ENCODE measurements around the gene FCRLB. TPM values are rescaled to one million over a fixed set of nuclear protein-coding genes. Genes with fewer than 3 reads are reported as not detected.

Gene FCRLB
- total and polyA plus RNA-seq, 9 of the 15 experiments (the other 6 are each of a cell fraction or from before 2014, with no cell fraction given), result 0.20 to 4.6 (median 1.3) TPM

DNA sequence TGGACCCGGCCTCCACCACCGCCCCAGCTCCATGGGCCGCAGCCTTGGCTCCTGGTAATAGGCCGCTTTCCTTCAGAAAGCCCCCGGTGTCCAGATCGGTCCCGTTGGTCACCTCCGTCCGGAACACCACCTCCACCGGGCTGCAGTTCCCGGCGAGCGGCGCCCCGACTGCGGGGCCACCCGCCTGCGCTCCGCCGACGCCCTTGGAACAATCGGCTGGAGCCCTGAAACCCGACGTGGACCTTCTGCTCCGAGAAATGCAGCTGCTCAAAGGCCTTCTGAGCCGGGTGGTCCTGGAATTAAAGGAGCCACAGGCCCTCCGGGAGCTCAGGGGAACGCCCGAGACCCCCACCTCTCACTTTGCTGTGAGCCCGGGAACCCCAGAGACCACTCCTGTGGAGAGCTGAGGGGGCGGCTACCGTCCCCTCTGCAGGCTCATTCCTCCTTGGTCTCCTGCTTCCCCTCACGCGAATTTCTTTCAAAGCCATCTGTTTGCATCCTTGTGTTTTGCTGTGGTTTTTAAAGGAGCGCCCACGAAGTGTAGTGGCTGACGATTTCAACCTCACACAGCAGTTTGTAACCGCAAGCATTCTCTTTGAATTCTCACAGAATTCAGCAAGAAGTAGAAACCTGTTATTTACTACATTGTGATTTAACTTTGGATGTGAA lies 6.0 kb downstream of the FCRLB start (continued):
- TF ChIP-seq, protein P1, sequence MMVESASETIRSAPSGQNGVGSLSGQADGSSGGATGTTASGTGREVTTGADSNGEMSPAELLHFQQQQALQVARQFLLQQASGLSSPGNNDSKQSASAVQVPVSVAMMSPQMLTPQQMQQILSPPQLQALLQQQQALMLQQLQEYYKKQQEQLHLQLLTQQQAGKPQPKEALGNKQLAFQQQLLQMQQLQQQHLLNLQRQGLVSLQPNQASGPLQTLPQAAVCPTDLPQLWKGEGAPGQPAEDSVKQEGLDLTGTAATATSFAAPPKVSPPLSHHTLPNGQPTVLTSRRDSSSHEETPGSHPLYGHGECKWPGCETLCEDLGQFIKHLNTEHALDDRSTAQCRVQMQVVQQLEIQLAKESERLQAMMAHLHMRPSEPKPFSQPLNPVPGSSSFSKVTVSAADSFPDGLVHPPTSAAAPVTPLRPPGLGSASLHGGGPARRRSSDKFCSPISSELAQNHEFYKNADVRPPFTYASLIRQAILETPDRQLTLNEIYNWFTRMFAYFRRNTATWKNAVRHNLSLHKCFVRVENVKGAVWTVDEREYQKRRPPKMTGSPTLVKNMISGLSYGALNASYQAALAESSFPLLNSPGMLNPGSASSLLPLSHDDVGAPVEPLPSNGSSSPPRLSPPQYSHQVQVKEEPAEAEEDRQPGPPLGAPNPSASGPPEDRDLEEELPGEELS (CRISPR knock-in tag; IDR thresholded peaks at IDR 0.05; ENCODE audit: borderline replicate concordance), result no peak
- TF ChIP-seq ZKSCAN3 (CRISPR knock-in tag; IDR thresholded peaks at IDR 0.05) (no peak), ZNF431 (CRISPR knock-in tag; IDR thresholded peaks at IDR 0.05) (no peak), NEUROD1 (IDR thresholded peaks at IDR 0.05; ENCODE audit: borderline replicate concordance, low read depth, low read length, partially characterized antibody) (no peak), SMARCA5 (IDR thresholded peaks at IDR 0.05) (no peak), GATAD2B (IDR thresholded peaks at IDR 0.05; ENCODE audit: borderline replicate concordance) (0 out of 2 replicates have a peak, but pooled peaks have one; percentile 22), ZNF79 (CRISPR knock-in tag; IDR thresholded peaks at IDR 0.05; ENCODE audit: low read depth) (no peak), RBFOX2 (IDR thresholded peaks at IDR 0.05; ENCODE audit: low read depth, low read length) (peak; percentile 93), PHF20 (IDR thresholded peaks at IDR 0.05; ENCODE audit: partially characterized antibody) (peak; percentile 35), MBD2 (IDR thresholded peaks at IDR 0.05; ENCODE audit: borderline replicate concordance, low read depth) (no peak)
- TF ChIP-seq, protein P2, sequence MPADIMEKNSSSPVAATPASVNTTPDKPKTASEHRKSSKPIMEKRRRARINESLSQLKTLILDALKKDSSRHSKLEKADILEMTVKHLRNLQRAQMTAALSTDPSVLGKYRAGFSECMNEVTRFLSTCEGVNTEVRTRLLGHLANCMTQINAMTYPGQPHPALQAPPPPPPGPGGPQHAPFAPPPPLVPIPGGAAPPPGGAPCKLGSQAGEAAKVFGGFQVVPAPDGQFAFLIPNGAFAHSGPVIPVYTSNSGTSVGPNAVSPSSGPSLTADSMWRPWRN (IDR thresholded peaks at IDR 0.05; ENCODE audit: low read depth), result no peak
- TF ChIP-seq, protein P3, sequence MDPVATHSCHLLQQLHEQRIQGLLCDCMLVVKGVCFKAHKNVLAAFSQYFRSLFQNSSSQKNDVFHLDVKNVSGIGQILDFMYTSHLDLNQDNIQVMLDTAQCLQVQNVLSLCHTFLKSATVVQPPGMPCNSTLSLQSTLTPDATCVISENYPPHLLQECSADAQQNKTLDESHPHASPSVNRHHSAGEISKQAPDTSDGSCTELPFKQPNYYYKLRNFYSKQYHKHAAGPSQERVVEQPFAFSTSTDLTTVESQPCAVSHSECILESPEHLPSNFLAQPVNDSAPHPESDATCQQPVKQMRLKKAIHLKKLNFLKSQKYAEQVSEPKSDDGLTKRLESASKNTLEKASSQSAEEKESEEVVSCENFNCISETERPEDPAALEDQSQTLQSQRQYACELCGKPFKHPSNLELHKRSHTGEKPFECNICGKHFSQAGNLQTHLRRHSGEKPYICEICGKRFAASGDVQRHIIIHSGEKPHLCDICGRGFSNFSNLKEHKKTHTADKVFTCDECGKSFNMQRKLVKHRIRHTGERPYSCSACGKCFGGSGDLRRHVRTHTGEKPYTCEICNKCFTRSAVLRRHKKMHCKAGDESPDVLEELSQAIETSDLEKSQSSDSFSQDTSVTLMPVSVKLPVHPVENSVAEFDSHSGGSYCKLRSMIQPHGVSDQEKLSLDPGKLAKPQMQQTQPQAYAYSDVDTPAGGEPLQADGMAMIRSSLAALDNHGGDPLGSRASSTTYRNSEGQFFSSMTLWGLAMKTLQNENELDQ (CRISPR knock-in tag; IDR thresholded peaks at IDR 0.05; ENCODE audit: borderline replicate concordance), result no peak
- TF ChIP-seq, protein P4, sequence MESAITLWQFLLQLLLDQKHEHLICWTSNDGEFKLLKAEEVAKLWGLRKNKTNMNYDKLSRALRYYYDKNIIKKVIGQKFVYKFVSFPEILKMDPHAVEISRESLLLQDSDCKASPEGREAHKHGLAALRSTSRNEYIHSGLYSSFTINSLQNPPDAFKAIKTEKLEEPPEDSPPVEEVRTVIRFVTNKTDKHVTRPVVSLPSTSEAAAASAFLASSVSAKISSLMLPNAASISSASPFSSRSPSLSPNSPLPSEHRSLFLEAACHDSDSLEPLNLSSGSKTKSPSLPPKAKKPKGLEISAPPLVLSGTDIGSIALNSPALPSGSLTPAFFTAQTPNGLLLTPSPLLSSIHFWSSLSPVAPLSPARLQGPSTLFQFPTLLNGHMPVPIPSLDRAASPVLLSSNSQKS (CRISPR knock-in tag; IDR thresholded peaks at IDR 0.05), result no peak
- TF ChIP-seq, protein P5, sequence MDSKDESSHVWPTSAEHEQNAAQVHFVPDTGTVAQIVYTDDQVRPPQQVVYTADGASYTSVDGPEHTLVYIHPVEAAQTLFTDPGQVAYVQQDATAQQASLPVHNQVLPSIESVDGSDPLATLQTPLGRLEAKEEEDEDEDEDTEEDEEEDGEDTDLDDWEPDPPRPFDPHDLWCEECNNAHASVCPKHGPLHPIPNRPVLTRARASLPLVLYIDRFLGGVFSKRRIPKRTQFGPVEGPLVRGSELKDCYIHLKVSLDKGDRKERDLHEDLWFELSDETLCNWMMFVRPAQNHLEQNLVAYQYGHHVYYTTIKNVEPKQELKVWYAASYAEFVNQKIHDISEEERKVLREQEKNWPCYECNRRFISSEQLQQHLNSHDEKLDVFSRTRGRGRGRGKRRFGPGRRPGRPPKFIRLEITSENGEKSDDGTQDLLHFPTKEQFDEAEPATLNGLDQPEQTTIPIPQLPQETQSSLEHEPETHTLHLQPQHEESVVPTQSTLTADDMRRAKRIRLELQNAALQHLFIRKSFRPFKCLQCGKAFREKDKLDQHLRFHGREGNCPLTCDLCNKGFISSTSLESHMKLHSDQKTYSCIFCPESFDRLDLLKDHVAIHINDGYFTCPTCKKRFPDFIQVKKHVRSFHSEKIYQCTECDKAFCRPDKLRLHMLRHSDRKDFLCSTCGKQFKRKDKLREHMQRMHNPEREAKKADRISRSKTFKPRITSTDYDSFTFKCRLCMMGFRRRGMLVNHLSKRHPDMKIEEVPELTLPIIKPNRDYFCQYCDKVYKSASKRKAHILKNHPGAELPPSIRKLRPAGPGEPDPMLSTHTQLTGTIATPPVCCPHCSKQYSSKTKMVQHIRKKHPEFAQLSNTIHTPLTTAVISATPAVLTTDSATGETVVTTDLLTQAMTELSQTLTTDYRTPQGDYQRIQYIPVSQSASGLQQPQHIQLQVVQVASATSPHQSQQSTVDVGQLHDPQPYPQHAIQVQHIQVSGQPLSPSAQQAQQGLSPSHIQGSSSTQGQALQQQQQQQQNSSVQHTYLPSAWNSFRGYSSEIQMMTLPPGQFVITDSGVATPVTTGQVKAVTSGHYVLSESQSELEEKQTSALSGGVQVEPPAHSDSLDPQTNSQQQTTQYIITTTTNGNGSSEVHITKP (IDR thresholded peaks at IDR 0.05; ENCODE audit: partially characterized antibody), result peak; percentile 45

Data from K562 (cell line).